Measurements from ENCODE around the gene VAV2.

The VAV2 gene

DNA sequence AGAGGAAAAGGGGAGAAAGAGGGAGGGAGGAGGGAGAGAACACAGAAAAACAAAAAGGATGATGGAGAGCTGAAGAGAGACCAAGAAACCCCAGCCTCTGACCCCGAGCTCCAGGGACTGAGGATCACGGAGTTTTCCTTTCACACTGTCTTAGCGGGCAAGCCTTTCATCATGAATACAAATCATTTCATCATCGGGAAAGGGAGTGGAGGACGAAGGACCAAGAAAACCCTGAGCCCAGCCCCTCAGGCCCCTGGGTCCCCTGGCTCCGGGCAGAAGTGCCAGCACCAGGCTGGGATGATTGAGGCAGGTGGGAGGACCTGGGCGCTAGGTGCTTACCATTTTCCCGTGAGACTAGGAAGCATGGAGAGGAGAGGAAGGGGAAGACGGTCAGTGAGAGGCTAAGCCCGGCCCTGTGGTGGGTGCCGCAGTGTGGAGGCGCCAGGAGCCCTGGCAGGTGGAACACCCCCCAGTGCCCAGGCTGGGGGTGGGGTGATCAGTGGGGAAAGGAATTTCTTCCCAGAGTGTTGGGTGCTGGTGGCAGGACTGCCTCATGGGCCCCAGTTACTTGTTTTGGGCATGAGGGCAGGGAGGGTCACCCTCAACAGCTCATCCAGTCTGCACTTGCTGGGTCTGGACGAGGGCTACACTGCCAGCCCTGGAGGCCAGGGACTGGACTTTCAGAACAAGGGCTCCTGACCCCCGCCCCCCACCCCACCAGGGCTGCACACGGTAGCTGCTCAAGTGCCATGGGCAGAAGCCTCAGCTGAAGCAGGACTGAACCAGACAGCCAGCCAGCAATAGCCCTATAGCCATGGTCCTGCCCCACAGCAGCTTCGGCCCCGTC, 205.0 kb downstream of the VAV2 start:
- DNase-seq (ENCODE audit: low read depth in 1 of 2, low spot score in 1 of 2), result no peak

DNA sequence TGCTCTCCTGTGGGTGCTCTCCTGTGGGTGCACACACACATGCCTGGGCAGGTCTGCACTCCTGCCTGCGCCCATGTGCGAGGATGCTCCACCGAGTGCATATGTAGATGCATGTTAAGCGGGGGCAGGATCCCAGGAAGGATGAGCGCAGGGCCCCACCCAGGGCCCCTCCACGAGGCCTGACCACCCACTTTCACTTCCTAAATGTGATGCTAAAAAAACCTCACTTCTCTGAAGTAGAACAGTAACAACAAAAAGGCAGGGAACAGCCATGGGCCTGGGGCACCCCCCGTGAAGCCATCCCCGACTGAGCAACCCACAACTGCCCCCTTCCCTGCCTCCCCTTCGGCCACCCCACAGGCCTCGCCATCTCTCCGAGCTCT, 205.8 kb downstream of the VAV2 start:
- DNase-seq (ENCODE audit: low read depth in 1 of 2, low spot score in 1 of 2), result no peak

DNA sequence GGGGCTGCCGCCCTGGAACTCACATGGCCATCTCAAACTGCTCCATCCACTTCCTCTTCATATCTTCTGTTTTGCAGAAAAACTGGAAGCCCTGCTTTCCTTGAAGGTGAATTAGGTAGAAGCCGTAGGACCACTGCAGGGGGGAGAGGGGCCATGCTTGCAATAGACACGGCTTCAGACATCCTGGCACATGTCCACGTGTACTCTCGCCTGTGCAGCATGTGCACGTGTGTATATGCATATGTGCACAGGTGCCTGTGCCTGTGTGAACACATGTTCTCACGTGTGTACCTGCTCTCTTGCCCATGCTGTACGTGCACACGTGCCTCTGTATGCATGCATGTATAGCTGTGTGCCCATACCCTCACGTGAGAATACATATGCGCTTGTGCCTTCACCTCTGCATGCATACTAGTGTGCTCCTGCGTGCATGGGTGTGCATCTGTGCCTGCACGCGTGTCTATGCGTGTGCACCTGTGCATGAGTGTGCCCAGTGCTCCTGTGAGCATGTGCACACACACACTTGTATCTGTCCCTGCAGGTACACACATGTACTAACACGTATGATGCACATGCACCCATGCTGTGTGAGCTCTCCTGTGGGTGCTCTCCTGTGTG, 206.3 kb downstream of the VAV2 start:
- DNase-seq (ENCODE audit: low read depth in 1 of 2, low spot score in 1 of 2), result no peak

DNA sequence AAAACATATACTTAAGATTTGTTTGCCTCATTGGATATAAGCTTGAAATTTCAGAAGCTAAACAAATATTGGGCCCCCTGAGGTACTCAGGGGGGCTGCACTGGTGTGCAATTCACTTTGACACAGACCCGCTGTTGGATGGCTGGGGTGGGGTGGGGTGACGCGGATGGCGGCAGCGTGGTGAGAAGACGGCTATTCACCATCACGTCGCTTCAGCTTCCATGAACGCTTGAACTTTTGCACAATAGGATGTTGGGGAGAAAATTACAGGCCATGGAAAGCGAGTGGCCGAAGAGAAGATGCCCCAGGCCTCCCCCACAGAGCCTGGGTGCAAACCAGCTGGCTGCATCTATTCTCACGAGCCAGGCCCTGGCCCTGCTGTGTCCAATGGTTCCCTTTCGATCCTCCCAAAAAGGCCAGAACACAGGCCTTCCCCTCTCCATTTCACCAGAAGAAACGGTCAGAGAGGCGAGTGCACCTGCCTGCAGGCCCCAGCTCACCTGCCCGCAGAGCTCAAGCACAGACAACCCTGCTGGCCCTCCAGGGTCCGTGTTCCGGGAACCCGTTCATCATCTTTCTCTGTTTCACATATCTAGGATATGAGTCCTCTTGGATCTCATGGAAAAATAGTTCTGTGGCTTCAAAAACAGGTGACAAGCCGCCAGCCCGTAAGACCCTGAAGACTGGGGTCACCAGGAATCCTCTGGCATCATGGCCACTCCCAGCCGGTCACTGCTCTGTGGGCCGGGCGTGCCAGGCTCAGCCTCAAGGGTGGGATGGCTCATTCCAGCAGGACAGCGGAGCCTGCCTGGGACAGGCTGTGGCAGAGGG, 207.2 kb downstream of the VAV2 start:
- no peak for DNase-seq (ENCODE audit: low read depth in 1 of 2, low spot score in 1 of 2)

DNA sequence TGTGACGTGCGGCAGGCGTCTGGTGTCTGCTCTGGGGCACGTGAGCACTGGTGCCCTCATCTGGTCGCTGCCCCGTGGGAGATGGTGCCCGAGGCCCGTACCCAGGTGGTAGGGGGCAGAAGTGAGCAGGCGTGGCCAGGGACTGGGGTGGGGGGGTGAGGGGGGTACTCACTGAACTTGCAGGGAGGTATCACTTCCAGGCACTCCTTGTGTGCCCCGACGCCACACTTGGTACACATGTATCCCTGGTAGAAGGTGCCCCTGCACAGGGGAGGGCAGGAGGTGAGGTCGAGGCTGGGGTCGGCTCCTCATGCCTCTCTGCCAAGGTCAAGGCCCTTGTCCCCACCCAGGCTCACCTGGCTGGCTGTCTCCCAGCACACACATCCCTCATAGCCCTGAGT, 208.8 kb downstream of the VAV2 start:
- no peak for DNase-seq (ENCODE audit: low read depth in 1 of 2, low spot score in 1 of 2)

DNA sequence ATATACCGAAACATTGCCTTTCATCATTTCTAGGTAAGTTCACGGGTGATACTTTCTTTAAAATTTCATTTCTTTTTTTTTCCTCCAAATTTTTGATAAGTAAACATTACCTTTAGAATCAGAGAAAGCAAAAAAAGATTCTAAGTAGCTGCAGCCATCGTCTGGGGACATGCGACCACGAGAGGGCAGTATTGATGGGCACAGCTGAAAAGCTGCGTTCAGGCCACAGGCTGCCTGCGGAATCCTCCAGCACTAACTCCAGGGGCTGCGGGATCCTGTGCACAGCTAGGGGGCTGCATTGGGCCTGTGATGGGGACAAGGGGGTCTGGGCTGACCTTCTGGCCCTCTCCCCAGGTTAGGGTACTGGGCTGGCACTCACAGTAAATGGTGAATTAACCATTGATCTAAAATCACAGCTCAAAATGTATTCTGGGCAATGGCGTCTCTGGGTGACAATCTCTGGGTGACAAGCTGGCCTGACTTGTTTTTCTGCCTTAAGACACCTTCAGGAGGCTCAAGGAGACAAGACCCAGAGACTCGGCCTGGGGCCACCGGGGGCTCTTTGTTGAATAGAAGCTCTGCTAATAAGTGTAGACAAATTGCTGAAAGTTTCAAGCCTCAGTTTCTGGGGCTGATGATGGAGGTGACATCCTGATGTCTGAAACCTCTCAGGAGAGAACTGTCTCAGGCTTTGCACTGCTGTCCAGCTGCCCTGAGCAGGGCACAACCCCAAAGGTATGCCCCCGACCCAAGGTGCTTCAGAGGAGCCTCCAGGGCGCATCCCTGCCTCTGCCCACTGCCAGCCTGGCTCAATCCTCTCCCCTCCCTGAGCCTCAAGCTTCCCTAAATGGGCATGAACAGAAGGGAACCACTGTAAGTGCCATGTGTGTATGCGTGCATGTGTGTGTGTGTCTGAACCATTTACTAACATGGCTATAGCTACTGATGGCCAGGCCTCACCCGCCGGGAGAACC, 209.7 kb downstream of the VAV2 start:
- peak; percentile 30 to 51 for DNase-seq (ENCODE audit: low read depth in 1 of 2, low spot score in 1 of 2)

DNA sequence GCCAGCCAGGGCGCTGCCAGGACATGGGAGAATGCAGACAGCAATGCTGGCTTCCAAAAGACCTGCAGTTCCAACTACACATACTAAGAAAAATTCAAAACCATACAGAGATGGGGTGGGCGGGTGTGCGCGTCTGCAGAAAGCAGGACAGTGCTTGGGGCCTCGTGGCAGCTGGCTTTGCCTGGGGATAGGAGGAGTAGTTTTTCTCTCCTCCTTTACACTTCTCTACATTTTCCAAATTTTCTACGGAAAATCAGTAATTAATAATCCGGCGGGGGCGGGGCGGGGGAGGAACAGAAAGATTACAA, 210.3 kb downstream of the VAV2 start:
- no peak for DNase-seq (ENCODE audit: low read depth in 1 of 2, low spot score in 1 of 2)

DNA sequence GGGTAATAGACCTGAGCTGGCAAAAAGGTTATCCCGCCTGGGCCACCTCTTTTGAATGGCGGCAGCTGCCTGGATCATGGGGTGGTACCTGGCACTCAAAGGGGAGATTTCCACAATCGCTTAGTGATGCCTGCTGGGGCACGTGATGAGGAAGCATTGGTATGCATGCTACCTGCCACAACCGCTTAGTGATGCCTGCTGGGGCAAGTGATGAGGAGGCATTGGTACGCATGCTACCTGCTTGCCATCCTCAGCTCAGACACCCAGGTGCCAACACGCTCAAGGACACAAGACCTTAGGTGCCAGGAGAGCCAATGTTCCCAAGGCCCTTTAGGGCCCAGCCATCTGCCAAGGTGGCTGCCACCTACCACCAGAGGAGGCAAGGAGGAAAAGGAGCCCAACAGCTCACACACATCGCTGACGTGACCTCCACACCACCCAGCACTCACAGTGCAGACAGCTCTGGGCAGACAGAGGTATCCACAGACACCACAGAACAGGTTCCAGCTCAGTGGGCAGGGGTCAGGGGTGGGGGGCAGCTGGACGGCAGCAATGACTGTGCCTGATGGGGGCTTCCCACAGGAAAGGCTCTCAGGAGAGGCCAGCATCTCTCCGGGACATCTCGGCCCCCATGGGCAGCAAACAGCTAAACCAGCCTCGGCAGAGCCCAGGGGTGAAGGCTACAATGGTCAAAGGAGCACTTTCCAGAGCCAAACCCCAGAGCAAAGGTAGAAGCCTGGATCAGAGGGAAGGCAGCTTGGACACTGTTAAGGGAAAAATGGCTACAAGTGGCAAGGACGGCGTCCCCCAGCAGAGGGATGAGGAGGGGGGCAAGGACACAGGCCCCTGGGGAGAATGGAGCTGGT, 210.9 kb downstream of the VAV2 start:
- no peak for DNase-seq (ENCODE audit: low read depth in 1 of 2, low spot score in 1 of 2)

DNA sequence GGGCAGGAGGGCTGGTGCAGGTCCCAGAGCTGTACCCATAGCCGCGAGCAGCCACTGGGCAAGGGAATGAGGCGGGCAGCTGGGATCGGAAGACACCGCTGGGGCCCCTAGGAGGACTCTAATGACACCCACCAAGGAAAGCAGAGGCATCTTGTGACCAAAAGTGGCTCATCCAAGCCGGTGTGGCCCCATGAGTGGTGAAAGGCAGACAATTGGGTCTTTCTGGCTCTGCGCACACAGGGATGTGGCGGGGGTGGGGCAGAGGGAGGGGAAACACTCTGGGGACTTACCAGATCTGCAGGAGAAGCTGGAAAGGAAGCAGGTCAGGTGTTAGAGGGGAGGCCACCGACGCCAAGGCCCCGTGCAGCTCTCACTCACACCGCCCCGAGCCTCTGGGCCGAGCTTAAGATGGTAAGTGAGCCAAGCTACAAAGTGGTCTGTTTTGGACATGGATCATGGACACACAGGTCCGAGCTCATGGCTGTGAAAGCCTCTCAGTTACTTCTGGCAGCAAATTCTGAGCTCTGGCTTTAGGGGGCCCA, 211.6 kb downstream of the VAV2 start:
- DNase-seq (ENCODE audit: low read depth in 1 of 2, low spot score in 1 of 2), result no peak

DNA sequence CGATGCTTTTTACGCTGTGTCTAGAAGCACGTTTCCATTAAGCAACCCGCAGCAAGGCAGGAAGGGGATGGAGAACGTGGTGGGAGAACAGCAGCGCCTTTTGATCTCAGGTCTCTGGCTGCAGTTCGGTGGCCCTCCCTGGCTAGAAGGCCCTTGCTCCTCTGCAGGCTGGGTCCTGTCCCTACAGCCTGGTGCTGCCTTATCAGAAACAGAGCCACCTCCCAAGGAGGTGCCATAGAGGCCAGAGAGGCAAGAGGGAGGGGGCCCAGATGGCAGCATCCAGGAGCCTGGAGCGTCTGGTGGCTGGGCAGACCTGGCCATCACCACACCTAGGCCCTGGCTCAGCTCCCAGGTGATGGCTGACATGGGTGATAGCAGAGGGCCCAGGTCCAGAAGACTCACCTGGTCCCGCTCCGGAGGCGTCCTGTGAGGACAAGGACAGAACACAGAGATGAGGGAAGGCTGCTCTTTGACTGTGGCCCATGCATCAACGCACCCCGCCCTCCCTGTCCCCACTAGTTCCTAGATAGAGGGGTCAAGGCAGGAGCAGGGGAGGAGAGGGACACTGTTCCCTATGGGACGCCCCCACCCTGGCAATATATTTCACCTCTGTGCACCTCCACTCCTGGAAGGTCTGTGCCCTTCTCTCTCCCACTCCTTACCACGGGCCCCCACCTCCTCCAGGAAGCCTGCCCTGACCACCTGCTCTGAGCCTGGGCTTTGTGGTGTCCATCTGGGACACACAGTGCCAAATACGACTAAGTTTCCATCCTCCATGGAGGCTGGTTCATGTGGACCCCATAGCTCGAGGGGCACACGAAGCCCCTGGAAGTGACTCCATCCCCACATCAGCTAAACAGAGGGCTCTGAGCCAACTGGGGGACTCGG, 212.4 kb downstream of the VAV2 start:
- DNase-seq (ENCODE audit: low read depth in 1 of 2, low spot score in 1 of 2), result no peak

DNA sequence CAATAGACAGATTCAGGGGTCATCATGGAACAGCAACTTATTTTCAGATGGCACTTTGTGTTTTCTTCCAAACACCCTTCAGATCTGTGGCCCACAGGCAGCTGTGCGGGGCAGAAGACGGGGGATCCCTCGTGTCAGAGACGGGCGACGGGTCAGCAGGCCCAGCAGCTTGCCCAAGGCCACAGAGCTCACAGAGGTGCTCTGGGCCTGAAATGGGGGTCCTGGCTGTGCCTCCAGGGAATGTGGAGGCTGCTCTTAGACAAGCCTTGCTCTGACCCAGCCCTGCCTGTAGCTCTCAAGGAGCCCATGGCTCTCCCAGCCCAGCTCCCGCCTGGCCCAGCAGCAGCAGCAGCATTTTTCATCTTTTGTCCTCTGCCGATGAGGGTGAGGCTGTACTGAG, 213.0 kb downstream of the VAV2 start:
- DNase-seq (ENCODE audit: low read depth in 1 of 2, low spot score in 1 of 2), result no peak

DNA sequence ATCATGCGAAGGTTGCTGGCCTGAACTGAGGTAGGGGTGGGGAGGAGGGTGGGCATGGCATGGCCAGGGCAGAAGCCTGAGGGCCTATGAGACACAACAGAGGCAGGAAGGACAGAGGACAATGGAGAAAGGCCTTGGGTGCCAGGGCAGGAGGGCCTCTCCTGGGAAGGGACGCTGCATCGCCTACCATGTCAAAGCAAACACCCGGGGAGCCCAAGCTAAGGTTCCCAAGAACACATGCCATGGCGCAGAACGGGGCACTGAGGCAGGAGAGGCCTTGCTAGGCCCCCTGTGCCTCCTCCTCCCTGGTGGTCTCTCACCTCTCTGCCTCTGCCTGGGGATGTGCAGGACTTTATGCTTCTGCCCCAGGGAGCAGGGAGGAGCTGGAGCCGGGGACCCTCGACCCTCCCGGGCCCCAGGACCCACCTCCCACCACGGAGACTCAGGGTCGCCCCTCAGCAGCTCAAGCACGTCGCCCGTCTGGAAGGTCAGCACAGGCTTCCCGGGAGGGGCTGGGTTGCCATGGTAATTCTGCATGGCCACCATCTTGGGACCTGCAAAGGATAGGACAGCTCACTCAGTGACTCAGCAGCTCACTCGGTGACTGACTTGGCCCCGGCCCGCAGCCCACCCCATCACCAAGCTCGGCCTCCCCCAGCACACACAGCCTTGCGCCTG, 213.6 kb downstream of the VAV2 start:
- no peak for DNase-seq (ENCODE audit: low read depth in 1 of 2, low spot score in 1 of 2)

DNA sequence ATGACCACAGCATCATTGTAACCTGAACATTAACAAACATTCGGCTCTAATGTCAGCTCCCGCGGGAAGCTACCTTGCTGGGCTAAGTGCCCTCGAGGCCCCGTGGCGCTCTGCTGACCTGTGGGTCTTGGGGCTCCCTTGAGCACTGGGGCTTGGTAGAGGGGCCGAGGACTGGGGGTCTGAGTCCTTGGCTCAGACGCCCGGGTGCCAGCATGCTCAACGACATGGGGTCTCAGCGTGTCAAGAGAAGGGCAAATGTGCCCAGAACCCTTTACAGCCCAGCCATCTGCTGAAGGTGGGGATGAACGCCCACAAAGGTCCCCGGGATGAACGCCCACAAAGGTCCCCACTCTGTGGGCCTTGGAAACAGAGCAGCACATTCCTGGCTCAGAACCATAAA, 214.3 kb downstream of the VAV2 start:
- no peak for DNase-seq (ENCODE audit: low read depth in 1 of 2, low spot score in 1 of 2)

DNA sequence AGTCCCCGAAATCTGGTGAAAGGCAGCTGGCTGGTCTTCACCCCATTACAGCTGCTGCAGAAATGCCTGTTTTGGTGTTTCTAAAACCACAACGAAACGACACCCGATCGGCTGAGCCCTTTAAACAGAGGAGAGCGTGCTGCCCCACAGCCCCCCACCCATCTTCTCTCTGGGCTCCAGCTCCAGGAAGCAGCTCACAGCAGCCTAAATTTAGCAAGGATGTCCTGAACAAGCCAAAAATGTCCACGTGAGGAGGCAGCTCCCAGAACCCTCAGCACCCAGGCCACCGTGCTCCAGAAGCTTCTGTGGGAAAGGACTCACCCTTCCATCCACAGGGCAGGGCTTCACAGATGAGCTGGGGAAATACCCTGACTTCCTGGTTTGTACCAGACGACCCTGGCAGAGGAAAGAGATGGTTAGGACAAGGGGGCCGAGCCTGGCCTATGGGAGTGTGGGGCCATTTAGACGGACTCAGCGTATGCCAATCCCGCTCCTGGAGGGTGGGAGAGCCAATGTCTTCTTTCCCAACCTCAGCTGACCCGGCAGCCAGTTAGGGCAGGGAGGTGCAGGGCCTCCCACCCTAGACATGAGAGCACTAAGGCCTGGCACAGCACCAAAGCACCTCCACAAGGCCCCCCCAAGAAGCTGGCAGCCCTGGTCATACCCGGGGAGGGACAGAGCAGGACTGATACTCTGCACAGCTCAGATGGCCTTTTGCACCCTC, 214.9 kb downstream of the VAV2 start:
- DNase-seq (ENCODE audit: low read depth in 1 of 2, low spot score in 1 of 2), result no peak

DNA sequence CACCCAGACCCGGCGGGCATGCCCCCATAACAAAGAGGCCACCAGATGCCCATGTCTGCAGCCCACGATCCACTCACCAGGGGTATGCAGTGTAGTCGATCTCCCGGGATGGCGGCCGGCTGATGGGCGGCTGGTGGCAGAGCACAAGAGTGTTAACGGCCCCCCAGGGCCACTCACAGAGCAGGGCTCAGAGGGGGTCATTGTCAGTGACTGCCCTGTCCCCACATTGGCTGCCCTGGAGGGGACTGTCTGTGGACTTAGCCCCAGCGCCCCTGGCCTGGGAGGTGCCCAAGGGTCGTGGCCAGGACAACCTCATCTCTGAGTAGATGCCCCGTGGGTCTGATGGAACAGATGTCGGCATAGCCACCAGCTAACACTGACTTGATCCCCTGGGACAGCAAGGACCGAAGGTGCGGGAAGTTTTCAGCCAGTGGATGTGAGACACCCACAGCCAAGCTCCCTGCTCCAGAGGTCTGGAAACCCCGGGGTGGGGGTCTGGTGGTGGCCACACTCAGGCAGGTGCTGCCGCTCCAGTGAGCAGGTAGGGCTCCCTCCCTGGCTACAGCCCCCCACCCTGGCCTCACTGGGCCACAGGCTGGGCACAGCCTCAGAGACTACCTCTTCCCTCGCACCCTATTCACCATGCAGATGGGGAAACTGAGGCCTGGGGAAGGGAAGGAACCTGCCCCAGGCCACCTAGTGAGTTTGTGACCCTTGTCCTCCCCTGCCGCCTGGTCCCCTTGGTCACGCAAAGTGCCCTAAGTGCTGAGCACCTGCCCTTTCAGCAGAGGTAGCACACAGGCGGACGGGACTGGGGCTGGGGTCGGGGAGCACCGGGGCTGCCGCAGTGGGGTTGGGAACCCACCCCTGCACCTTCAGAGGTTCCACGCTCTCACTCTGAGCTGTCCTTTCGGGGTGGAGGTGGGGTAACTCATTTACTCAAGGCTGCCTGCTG, 215.9 kb downstream of the VAV2 start:
- no peak for DNase-seq (ENCODE audit: low read depth in 1 of 2, low spot score in 1 of 2)

DNA sequence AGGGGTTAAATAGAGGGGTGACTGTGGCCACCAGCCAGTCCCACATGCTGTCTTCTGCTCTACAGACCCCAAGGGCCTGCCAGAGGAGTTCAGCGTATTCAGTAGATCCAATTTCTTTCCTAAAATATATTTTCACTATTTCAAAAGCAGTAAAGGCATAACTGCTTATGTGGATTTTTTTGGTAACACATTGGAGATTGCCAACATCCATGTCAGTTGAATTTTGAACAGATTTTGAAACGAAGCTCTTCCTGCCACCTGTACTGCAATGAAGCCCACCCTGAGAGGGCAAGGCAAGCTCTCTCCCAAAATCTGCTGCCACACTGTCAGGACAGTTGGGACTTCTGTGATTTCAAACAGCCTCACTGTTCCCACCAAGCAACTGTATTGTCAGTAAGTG, 216.8 kb downstream of the VAV2 start:
- DNase-seq (ENCODE audit: low read depth in 1 of 2, low spot score in 1 of 2), result no peak

All from stimulated activated CD4-positive, alpha-beta T cell treated with anti-CD3 and anti-CD28 coated beads, Interleukin-15, amount 100 ng/mL, for 1 hour (primary cell).